ENCODE measurements around the gene IQGAP2.

IQGAP2 gene

DNA sequence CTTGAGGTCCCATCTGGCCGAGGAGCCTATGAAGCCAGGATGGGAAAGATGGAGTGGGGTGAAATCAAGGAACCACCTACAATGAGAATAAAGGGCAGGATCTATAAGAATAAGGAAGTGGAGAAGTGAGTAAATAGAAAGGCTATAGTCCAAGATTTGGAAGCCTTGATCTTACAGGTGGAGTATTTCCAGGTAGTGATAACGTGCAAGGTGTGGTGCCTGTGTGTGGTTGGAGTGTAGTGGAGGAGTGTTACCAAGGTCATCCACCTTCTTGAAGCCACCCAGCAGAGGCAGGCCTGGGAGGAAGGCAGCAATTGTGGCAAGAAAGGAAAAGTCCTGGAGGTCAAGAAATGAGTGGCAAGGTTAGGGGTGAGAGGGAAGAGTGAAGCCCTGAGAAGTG, 72.9 kb downstream of the IQGAP2 start:
- DNase-seq (ENCODE audit: low spot score), result no peak

GRCh38 chr5:76476474-76477038, 73.5 kb downstream of the IQGAP2 start:
- no peak for DNase-seq (ENCODE audit: low spot score)

DNA sequence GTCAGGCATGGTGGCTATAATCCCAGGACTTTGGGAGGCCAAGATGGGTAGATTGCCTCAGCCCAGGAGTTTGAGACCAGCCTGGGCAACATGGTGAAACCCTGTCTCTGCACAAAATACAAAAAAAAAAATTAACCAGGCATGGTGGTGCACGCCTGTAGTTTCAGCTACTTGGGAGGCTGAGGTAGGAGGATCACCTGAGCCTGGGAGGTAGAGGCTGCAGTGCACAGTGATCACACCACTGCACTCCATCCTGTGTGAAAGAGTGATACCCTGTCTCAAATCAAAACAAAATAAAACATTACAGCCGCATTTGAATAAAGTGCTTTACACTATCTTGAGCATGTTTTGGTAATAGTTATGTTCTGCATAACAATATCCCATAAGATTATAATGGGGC, 74.0 kb downstream of the IQGAP2 start:
- no peak for DNase-seq (ENCODE audit: low spot score)

DNA sequence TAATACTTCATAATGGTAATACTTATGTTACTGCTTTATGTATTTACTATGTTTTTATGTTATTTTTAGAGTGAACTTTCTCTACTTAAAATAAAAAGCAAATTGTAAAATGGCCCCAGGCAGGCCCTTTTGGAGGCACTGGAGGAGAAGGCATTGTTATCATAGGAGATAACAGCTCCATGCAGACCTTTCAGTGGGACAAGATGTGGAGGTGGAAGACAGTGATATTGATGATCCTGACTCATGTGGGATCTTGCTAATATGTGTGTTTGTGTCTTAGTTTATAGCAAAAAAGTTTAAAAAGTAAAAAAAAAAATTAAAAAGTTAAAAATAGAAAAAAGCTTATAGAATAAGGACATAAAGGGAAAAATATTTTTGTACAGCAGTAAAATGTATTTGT, 74.5 kb downstream of the IQGAP2 start:
- DNase-seq (ENCODE audit: low spot score), result no peak

GRCh38 chr5:76479281-76479680, 76.2 kb downstream of the IQGAP2 start:
- DNase-seq (ENCODE audit: low spot score), result no peak

- no peak for DNase-seq (ENCODE audit: low spot score)
Measured at GRCh38 chr5:76479973-76480667, 77.0 kb downstream of the IQGAP2 start.

DNA sequence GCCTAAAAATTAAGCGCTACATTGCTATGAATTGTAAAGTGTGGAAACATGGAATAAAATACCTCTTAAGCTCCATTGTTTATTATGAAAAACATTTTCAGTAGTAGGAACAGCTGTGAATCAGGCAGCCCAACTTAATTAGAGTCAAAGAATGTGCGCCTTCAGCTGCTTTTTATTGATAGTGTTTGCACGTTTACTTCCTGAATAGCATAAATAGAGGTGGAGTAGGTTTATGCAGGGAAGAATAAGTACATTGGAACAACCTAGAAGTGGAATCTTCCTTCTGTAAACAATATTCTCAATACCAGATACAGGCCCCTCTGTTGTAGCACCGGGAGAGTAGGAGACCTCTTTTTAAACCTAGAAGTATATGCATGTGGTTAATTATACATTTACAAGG, 79.9 kb downstream of the IQGAP2 start:
- no peak for DNase-seq (ENCODE audit: low spot score)

DNA sequence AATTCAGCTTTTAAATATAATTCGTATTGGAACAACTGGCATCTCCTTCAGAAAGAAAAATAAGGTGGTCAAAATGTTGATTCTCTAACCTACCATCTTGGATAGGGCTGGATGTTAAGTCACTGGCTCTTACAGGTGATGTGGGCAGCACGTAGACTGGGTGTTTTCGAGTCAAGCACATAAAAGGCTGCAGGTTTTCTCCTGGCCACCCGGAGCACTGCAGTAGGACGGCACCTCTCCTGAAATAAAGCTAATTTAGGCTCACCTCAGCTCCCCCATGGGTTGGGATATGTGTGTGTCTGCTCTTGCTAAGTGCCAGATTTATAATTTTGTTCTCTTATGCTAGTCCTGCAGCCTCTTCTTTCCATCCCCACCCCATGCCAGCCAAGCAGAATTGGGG, 80.3 kb downstream of the IQGAP2 start:
- DNase-seq (ENCODE audit: low spot score), result no peak

GRCh38 chr5:76483881-76484280, 80.8 kb downstream of the IQGAP2 start:
- no peak for DNase-seq (ENCODE audit: low spot score)

DNA sequence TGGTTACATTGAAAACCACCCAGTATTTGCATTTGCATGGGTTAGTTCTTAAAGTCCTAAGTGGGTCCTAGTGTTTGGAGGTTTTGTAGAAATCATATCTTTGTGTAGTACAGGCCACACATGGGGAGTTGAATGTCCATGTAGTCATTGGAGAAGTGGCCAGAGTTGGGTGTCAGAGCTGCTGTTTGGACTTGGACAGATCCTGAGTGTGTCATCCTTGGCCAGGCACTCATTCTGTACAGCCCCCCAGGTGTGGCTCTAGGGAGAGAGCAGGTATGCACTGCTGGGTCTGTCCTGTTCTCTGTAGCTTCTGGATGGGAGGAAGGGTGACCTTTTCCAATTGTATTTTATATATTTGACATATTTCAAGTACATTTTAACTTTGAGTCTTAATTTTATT, 82.4 kb downstream of the IQGAP2 start:
- DNase-seq (ENCODE audit: low spot score), result no peak

DNA sequence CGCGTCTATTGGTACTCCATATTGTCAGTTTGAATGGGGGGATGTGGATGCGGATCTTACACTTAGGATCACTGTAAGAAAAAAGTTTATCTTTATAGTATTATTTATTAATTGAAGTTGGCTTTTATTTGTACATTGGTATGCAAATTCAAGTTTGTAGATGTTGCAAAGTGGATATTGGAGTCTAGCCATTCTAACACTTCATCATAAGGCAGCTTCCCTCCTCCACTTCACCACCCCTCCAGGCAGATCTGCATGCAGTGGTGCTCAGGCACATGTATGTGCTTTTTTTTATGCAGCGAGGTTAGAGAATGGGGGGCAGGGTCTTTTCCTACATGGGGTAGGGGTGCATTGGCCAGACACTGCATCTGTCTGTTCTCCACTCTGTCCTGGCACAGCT, 84.3 kb downstream of the IQGAP2 start:
- DNase-seq (ENCODE audit: low spot score), result no peak

- DNase-seq (ENCODE audit: low spot score), result no peak
Measured at GRCh38 chr5:76487821-76488220, 84.7 kb downstream of the IQGAP2 start.

GRCh38 chr5:76488969-76489368, 85.9 kb downstream of the IQGAP2 start:
- DNase-seq (ENCODE audit: low spot score), result no peak

- no peak for DNase-seq (ENCODE audit: low spot score)
Measured at GRCh38 chr5:76489877-76490688, 87.0 kb downstream of the IQGAP2 start.

DNA sequence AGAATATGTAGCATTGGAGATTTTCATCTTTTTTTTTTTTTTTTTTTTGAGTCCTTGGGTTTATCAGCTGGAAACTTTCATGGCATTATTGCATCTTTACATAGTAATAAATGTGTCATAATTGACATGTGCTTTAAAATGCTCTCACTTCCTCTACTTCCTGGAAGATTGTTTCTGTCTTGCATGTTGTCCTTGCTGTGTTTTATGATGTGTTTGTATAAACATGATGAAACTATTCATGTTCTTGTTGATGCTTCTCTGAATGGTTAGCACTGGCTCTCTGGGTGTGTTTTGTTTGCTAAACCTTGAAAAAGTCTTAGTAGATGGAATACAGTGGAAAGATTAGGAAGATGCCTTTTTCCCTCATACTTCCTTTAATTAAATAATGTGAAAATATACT, 87.9 kb downstream of the IQGAP2 start:
- no peak for DNase-seq (ENCODE audit: low spot score)

DNA sequence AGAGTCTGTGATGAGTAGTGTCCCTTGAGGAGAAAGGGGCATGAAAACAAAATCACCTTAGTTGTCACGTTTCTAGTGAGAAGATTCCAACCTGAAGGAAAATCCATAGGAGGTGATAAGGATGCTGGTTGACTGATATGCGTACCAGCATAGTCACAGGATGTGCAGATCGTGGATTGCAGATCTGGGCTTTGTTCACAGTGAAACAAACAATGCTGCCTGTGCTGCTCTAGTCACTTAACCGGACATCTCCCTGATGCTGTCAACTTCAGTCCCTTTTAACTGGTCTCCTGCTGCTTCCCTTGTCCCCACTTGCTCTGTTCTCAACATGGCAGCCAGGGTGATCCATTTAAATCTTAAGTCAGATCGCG, 89.7 kb downstream of the IQGAP2 start:
- no peak for DNase-seq (ENCODE audit: low spot score)

- no peak for DNase-seq (ENCODE audit: low spot score)
Measured at GRCh38 chr5:76493190-76493837, 90.2 kb downstream of the IQGAP2 start.

DNA sequence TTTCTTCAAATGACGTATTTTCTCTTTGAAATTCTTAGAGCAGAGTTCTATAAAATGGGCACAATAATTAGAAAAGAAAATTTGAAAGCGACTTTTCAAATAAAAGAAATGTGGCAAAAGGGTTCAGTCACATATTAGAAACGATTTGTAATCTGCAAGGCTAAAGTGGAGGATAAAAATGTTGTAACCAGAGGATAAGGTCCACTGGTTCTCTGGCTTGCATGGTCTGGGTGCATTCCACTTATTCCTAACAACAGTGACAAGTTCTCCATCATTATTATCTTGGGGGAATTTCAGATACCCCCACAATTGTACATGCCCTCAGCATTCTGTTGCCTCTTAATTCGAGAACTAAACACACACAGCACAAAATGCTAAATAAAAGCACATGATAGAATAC, 91.1 kb downstream of the IQGAP2 start:
- DNase-seq (ENCODE audit: low spot score), result no peak

DNA sequence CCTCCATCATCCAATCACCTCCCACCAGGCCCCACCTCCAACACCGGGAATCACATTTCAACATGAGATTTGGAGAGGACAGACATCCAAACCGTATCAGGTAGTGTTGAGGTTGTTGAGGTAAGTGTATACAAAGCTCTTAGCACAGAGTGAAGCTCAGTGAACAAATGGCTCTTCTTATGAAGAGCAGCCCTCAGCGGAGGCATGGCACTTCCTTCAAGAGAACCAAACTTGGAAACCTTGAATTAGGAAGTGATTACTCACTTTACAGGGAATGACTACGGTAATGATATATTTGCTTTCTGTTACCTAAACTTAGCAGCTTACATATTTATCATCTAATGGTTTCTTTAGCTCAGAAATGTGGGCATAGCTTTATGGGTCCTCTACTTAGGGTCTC, 92.8 kb downstream of the IQGAP2 start:
- no peak for DNase-seq (ENCODE audit: low spot score)

DNA sequence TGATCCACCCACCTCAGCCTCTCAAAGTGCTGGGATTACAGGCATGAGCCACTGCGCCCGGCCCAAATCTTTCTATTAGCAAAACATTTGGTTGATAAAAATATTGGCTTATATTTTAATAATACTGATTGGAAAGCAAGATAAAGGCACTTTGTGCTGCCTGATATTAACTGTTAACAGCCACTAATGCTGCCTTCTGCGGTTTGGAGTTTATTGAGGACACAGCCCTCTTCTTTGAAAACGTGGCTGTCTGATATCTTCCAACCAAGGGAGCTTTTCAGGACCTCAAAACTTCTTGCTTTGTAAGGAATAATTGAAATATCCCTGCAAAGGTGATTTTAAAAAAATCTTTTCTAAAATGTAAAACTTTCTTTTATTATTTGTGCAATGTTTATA, 94.0 kb downstream of the IQGAP2 start:
- DNase-seq (ENCODE audit: low spot score), result no peak

GRCh38 chr5:76497986-76498717, 95.1 kb downstream of the IQGAP2 start:
- no peak for DNase-seq (ENCODE audit: low spot score)

DNA sequence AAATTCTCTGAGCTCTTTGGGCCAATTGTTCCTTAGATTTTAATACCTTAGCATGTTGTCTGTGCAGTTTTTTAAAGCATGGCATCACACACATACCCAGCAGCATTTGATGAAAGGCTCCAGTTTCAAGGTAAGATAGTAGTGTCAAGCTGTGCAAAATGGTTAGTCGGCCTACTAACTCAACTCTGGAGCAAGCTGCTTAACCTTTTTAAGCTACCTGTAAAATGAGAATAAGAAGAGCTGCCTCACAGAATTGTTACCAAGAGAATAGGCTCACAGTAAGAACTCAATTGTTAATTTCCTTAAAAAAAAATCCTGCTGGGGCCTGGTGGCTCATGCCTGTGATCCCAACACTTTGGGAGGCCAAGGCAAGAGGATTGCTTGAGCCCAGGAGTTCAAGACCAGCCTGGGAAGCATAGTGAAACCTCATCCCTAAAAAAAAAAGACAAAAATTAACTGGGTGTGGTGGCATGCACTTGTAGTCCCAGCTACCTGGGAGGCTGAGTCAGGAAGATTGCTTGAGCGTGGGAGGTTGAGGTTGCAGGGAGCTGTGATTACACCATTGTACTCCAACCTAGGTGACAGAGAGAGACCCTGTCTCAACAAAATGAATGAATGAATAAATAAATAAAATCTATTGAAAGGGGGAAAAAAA, 96.5 kb downstream of the IQGAP2 start:
- DNase-seq (ENCODE audit: low spot score), result no peak
